Astrocyte of the hippocampus (primary cell): ENCODE results near the gene CCDC85B.

Experiments
- DNase-seq: peaks from one replicate; pipeline ENCODE4 v3.0.0; 2011; ENCODE audit warnings: low read depth, low spot score

The CCDC85B gene

DNA sequence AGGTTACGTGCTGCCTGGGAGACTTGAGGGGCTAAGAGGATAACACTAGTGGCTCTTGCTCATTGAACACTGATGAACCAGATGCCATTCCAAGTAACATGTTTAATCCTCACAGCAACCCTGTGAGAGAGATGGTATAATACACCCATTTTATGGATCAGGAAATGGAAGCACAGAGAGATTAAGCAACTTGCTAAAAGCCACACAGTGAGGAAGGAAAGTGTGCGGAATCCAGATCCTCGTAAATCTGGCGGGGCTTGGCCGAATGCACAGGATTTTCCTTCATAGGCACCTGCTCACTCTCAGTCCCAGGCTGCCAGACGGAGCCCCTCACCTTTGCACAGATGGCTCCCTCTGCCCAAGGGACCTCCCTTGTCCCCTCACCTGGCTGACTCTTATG is 17.4 kb downstream of the CCDC85B start:
- DNase-seq, result no peak

DNA sequence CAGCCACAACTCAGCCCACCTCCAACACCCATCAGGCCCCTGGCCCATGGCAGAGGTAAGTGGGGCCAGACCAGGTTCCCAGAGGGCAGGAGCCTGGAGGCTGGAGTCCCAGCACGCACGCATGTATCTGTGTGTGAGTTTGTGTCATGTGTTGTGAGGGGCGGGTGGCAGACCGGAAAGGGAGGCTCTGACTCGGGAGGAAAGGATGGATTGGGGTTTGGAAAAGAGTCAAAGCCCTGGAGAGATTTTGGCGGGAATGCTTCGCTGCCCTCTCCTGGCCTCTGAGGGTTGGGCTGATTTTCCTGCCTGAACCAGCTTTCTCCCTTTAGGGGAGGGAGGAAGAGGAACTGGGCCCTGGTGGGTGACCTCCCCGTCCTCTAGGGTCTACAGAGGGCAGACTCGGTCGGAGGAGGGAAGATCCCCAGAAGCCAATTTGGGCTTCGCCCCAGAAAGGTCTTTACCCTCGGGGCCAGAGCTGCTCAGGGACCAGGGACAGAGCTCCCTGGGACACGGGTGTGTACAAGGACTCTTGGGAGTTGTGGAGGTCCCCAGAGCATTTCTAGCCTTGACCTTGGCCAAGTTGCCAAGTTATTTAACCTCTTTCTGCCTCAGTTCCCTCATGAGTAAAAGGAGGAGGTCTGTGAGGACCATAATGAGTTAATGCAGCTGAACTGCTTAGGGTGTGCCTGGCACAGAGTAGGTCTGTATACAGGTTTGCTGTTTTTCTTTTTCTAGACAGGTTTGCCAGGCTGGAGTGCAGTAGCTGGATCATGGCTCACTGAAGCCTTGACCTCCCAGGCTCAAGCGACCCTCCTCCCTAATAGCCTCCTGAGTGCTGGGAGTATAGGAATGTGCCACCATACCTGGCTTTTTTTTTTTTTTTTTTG is 21.5 kb downstream of the CCDC85B start:
- DNase-seq, result peak; percentile 73

DNA sequence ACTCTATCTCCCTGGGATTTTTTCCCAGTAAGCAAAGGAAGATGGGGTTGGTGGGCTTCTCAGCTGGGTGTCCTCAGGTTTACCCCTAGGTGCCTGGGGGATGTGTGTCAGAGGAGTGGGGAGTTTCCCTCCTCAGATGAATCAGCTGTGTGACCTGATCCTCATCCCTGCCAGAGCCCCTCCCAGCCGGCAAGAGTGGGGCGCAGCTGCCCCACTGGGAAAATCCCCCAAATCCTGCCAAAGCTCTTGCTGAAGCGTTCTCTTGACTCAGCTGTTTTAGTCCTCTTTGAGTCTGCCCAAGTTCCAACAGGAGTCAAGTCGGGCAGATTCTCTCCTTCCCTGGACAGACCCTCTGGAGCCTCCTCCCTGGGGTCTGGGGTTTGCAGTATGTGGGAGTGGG is 22.4 kb downstream of the CCDC85B start:
- peak; percentile 61 for DNase-seq

DNA sequence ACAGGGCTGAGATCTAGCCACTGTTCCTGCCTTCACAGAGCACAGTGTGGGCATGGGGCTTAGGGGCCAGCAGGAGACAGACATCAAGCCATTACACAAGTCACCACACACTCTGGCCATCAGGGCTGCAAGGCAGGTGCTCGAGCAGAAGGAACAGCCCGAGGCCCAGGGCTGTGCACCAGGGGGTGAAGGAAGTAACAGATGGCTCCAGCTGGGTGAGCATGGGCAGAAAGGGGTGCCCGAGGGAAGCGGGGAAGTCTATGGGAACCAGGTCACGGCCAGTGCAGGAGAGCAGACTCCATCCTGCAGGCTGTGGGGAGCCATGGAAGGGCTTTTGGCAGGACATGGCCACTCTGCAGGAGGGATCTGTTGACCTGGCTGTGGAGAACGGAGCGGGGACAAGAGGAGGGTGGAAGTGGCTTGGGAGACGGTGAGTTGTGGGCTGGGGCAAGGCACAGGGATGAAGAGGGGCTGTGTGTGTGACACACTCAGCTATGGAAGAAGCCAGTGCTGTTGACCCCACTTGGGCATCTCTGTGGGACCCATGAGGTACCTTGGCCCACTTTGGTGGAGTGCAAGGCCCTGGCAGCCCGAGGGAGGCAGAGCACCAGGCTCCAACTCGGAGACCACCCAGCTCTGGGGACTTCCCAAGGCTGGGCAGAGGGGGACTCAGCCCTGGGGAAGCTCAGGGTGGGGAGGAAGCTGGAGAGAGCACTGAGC is 24.8 kb downstream of the CCDC85B start:
- no peak for DNase-seq

DNA sequence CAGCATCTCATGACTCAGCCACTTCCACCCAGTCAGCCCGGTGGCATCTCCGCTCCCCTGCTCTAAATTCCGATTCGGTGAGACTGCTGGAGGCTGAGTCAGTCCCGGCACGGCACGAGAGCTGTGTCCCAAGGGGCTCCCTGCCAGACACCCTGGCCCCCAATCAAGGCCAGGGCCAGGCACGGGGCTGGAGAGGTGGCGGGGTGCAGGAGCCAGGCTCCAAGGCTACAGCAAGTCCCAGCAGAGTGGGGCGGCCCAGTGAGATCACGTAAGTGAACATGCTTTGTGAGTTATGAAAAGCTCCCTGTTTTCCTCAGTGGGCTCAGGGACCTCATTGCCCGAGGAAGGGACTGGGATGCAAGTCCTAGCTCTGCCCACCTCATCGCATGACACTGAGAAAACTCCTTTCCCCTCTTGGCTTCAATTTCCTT is 25.4 kb downstream of the CCDC85B start:
- peak; percentile 98 for DNase-seq

DNA sequence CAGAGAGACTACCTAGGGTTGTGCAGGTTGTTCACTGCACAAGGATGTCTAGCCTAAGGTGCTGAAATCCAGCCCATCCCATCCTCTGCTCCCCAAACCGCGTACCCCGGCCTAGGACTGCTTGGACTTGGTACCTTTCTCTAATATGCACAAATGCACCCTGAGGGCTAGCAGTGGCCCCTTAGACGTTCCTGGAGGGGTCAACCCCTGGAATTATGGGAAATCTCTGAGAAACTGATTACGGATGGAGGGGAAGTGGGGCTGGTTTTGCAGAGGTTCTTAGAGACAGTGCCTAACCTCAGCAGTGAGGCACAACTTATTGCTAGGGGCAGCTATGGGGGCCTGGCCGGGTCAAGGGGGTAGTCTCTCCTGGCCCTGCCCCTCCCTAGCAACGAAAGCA is 25.9 kb downstream of the CCDC85B start:
- DNase-seq, result no peak

DNA sequence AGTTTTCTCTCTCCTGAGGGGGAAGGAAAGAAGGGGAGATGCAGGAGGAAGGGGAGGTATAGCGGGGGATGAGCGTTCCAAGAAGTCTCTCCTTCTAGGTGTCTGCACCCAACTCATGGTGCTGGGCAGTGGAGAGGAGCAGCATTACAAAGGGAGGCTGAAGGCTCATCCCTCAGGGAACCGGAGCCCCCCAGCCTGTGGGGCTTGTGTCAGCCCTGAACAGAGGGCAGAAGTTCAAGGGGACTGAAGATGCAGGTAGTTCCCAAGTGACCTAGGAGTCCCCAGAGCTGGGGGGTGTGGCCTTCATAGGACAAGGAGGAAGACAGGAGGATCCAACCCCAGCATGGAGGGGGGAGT is 26.6 kb downstream of the CCDC85B start:
- DNase-seq, result no peak

DNA sequence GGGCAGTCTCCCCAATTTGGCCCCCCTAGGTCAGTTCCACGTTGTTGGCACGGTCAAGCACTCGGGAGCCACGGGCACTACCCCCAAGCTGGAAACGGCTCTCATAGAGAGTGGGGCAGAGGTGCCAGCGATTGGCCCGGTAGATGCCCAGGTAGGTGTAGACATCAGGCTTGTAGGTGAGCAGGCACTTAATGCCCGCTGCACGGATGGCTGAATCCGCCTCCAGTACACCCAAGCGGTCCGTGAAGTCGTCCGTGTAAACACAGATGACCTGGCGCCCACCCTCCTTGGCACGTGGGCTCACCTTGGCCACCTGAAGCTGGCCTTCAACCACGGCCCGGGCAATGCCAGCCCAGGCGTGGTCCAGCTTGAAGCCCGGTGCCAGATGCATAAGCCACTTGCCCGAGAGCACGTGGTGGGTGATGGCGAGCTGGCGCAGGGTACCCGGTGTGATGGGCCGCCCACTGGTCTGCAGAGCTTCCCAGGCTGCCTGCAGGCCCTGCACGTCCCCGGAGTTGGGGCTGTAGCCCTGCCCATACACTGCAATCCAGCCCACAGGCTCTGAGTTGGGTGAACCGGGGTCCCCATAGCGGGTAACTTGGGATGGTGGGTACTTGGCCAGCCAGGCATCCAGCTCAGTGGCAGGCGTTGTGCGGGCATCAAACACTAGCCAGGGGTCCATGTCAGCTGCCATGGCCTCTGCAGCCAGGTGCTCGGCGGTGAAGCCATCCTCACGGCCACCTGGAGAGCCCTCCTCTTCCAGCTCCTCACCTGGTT is 27.1 kb downstream of the CCDC85B start:
- DNase-seq, result no peak

DNA sequence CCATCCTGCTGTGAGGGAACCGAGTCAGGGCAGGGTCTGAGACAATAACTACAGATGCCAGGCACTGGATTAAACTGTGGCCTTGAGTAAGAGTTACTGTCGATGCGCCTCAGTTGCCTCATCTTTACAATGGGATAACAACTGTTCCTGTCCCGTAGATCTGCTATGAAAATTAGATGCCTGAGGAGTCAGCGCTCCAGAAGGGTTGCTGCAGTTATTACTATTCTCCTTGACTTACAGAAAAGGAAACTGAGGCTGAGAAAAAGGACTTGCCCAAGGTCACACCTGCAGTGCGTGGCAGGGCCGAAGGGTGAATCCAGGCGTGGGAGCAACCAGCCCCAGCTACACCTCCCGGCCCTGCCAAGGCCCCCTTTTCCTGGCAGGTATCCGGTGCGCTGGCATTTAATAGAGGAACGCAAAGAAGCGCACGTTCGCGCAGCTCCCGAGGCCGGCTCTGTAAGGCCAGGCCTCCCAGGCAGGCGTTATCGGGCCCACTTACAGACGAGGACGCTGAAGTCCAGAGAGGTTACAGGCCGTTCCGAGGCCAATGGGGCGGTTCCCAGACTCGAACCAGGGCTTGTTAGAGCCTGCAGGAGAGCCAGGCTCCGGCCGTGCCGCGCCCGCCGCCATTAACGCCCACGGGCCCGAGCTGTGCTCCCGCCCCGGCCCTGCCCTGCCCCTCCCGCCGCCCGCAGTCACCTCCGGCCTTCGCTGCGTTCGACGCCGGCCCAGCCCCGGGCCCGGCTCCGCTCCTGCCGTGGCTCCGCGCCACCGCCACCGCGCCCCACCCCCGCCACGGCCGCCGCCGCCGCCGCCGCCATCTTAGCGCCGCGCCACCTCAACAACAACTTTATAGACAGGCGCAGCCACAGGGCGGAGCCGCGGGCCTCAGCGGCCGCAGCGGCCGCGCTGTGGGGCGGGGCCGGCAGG is 28.0 kb downstream of the CCDC85B start, which contains the start of gene C11orf68:
C11orf68 (minus strand) TSS at position 852 of the 930 bp plus-strand sequence; CDS start at position 821, 31 bp downstream.
- peak; percentile 63 for DNase-seq

DNA sequence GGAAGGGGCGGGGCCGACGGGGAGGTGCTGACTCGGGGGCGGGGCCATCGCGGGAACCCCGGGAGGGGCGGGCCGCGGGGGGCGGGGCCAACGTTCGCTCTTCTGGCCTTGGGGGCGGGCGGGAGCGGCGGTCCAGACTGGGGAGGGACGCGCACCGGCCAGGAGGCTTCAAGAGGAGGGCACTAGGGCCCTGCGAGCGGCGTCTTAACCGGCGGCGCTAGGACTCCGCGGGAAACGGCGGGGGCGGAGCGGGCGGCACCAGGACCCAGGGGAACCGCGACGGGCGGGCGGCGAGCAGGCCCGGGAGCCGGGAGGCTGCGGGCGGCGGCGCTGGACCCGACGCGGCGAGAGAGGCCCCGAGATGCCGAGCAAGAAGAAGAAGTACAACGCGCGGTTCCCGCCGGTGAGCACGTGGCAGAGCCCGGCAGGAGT is 28.7 kb downstream of the CCDC85B start, which contains the start of gene DRAP1:
DRAP1 (plus strand) TSS at position 286 of the 432 bp plus-strand sequence; CDS start at position 362, 76 bp downstream.
- DNase-seq, result peak; percentile 100

DNA sequence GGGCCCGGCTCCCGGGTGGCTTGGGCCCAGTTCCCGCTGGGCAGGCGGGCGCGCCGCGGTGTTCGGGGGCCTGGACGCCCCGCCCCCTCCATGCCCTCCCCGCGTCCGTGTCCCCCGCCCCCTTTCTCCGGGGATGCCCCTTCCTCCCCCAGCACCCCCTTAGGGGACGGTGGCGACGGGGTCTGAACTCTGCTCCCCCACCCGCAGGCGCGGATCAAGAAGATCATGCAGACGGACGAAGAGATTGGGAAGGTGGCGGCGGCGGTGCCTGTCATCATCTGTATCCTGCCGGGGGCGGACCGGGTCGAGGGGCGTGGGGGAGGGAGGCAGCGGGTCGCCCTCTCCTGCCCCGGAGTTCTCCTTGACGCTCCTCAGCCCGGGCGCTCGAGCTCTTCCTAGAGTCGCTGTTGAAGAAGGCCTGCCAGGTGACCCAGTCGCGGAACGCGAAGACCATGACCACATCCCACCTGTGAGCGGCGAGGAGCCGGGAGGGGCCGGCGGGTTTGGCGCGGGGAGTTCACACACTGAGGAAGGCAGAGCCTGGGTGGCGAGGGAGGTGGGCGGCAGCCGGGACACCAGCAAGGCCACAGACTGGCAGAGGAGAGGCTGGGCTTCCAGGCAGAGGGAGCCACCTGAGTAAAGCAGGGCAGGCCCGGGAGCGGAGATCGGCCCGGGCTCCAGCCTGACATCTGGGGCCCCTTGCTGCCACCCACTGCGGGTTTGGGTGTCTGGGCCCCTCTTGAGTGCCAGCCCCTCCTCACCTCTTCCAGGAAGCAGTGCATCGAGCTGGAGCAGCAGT is 29.3 kb downstream of the CCDC85B start:
- DNase-seq, result peak; percentile 54

DNA sequence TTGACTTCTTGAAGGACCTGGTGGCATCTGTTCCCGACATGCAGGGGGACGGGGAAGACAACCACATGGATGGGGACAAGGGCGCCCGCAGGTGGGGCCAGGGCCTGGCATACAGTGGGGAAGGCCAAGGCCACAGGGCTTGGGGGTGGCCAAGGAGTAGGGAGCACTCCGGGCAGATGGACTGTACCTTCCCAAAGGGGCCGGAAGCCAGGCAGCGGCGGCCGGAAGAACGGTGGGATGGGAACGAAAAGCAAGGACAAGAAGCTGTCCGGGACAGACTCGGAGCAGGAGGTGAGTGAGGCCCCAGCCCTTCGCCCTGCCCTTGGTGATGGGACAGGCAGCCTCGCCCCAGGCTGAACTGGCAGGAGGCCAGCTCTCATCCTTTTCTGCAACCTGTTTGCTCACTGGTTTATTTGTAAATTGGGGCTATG is 29.9 kb downstream of the CCDC85B start:
- no peak for DNase-seq

DNA sequence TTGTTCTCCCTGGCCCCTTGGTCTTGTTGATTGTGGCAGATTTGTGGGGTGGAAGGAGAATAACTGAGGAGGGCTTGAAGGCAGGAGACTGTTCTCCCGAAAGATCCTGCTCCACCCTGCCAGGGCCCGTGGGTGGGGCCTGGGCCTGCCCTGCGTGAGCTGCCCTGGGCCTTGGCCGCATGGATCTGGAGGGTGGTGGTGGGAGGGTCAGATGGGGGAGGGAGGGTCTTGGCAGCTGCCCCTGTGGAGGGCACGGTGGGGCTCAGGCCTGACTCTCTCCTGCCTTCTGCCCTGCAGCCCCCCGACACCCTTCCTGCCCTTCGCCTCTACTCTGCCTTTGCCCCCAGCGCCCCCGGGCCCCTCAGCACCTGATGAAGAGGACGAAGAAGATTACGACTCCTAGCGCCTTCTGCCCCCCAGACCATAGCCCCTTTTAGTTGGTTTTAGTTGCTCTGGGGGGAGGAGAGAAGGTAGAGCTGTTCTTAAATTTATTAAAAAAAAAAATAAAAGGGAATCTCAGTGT is 30.6 kb downstream of the CCDC85B start:
- no peak for DNase-seq

DNA sequence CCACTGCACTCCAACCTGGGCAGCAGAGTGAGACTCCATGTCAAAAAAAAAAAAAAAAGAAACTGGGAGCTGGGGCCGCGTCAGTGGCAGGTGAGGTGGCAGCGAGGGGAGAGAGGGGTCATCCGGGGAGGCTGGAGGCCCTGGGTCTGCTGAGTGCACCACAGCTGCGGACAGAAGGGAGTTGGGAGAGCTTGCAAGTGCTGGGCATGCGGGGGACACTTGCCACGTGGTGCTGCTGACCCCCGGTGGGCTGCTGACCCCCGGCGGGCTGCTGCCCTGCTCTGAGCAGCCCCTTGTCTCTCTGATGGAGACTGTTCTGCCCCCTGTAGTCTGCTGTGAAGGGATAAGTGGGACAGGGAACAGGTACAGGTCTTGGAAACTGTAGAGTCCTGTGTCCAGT is 31.4 kb downstream of the CCDC85B start:
- DNase-seq, result no peak

DNA sequence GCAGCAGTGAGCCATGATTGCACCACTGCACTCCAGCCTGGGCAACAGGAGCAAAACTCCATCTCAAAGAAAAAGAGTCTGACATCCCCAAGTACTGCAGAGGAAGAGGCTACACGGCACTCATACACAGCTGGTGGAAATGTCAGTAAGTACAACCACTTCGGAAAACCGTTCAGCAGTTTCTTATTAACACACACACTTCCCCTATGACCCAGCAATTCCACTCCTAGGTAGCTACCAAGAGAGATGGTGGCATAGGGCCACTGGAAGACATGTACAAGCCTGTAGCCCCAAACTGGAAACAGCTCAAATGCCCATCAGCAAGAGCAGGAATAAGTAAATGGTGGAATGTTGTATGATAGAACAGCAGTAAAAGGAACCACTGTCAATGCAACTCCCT is 32.1 kb downstream of the CCDC85B start:
- DNase-seq, result no peak

DNA sequence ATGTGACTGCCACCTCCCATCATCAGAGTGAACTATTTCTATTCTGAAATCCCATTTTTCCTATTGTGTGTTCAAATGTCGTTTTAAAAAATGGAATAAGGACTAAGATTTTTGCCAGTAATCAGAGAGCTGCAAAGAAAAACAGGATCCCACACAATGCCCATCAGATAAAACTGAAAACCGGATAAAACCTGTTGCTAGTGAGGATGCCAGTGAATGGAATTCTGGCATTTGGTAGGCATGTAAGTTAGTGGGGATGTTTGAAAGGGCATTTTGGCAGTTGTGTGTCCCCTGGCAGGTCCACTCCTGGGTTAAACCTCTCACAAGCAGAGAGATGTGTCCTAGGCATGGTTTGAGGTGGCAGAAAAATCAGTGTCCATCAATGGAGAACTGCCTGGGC is 34.9 kb downstream of the CCDC85B start:
- no peak for DNase-seq

DNA sequence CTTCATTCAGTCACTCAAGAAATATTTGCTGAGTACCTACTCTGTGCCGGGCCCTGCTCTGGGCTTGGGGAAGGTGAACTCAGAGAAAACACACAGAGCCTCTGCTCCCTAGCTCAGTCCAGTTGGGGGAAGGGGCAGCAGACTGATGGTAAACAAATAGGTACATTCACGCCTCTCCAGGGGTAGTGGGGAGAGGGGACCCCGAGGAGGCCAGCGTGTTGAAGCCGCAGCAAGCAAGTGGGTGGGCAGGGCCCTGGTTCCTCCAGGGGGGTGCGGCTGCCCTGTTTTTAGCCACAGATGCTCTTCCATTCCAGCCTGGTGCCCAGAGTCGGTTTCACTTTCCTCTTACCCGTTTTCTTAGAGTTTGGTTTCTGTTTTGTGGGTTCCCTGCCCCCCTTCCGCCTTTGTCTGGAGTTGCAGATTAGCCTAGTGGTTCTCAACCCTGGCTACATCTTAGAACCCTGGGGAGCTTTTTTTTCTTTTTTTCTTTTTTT is 37.5 kb downstream of the CCDC85B start:
- peak; percentile 39 for DNase-seq

DNA sequence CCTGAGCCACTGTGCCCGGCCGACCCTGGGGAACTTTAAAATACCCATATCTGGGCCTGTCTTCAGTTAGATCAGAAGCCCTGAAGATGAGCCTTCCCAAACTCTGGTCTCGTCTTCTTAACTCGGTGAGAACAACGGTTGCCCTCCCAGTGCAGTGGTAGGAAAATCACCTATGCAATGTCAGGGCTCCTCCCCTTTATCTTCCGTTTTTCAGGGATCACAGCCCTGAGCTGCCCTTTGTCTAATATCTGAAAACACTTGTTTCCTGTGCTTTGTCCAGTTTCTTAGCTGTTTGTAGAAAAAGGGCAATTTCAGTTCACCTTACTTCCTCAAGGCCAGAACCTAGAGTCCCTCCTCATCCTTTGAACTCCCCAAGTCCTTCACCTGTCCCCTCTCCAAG is 38.2 kb downstream of the CCDC85B start:
- DNase-seq, result no peak

DNA sequence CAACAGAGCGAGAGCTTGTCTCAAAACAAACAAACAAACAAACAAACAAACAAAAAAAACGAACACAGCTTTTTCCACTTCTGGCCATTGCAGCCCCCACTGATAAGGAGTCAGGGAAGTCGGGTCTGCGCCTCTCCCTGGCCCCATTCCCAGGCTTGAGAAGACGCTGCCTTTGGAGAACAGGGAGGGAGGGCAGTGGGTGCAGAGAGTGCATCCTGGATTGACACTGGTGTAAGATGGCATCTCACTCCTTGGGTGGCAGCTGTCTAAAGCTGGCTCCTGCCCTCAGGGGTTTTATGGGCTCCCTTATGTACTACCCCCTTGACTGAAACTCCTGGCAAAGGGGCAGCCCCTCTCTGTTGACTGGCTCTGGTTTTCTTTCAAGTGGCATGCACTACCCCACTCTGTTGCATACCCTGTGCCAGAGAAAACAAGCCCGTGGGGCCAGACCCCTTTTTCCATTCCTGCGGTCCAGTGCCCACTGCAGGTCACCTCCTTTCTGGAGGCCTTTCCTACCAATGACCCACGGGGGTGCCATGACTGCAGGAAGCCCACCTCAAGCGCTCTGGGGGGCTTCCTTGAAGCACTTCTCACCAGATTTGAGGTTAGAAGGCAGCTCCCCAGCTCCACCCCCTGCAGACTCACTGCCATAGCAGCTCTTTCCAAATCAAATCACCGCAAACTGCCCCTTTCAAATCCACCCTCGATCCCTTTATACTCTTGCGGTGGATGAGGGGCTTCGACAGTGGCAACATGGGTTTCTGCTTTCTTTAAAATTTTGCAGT is 41.5 kb downstream of the CCDC85B start:
- DNase-seq, result no peak
